ENCODE data around the gene FUOM.
A peak's percentile ranks its signal among the peaks of the same experiment; 100 is the strongest.

Gene FUOM, protein sequence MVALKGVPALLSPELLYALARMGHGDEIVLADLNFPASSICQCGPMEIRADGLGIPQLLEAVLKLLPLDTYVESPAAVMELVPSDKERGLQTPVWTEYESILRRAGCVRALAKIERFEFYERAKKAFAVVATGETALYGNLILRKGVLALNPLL

GRCh38 chr10:133357285-133358161 lies at the start of gene FUOM:
Gene FUOM, minus strand, starts transcription at chr10:133358019. Its CDS starts 12 bp downstream, at chr10:133358007.
- DNase-seq: peak; percentile 63

GRCh38 chr10:133405844-133406527 lies 48.2 kb upstream of the FUOM start:
- no peak for DNase-seq

GRCh38 chr10:133405272-133405671 lies 47.5 kb upstream of the FUOM start:
- no peak for DNase-seq

DNA sequence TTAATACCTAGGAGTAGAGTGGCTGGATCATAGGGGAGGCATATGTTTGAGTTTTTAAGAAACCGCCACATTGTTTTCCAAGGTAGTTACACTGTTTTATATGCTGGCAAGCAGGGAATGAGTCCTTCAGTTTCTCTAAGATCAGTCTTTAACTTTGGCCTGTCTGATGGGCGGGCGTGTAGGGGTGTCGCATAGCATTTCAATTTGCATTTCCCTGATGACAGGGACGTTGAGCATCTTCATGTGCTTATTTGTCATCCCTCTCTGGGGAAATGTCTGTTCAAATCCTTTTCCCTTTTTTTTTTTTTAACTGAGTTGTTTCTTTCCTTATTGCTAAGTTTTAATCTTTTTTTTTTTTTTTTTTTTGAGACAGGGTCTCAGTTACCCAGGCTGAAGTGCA lies 46.0 kb upstream of the FUOM start:
- DNase-seq: no peak

- DNase-seq: no peak
Observed at GRCh38 chr10:133403359-133403758, 45.5 kb upstream of the FUOM start.

GRCh38 chr10:133401981-133402725 lies 44.3 kb upstream of the FUOM start:
- DNase-seq: no peak

- no peak for DNase-seq
Observed at GRCh38 chr10:133401500-133401899, 43.7 kb upstream of the FUOM start.

DNA sequence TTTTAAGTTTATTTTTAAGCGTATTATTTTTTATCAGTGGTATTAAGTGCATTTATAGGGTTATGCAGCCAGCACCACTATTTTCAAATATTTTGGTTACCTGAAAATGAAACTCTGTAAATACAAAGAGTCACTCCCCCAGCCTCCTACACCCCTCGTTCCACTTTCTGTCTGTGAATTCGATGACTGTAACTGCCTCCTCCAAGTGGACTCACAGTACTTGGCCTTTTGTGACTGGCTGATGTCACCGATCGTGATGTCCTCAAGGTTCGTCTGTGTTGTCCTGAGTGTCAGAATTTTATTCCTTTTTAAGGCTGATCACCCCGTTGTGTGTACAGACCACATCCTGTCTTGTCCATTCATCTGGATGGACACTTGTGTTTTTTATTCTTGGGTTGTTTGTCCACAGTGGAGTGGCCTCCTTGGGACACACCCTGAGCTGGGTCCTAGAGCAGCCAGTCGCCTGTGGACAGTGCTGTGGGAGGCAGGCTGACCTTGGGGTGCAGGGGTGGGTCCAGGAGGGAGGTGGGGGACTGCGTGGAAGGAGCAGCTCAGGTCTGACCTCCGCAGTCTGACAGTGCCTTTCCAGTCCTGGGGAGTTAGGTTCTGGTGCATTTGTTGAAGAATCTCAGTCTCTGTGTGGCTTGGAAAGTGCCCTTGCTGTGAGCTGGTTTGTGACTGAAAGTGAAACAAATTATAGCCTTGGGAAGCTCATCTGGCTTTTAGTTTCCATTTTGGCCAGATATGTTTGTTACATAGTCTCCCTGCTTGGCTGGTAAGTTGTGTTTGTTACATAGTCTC lies 43.0 kb upstream of the FUOM start:
- no peak for DNase-seq

- no peak for DNase-seq
Observed at GRCh38 chr10:133399123-133399601, 41.3 kb upstream of the FUOM start.

- no peak for DNase-seq
Observed at GRCh38 chr10:133397938-133398337, 40.1 kb upstream of the FUOM start.

- DNase-seq: no peak
Observed at GRCh38 chr10:133396035-133396624, 38.3 kb upstream of the FUOM start.

DNA sequence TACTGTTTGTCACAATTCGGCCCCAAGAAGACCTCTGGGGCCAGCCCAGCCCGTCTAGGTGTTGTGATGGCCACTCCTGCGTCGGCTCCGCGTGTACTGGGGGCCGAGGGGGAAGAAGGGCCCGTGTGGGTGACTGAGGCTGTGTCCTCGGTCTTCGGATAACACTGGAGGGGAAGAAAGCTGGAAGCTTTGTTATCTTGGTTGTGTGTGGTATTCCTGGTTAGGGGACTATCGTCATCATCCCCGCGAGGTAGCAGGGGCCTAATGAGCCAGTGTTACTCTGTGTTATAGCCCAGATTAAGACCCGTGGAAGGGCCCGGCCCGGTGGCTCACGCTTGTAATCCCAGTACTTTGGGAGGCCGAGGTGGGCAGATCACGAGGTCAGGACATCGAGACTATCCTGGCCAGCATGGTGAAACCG lies 37.0 kb upstream of the FUOM start:
- no peak for DNase-seq

DNA sequence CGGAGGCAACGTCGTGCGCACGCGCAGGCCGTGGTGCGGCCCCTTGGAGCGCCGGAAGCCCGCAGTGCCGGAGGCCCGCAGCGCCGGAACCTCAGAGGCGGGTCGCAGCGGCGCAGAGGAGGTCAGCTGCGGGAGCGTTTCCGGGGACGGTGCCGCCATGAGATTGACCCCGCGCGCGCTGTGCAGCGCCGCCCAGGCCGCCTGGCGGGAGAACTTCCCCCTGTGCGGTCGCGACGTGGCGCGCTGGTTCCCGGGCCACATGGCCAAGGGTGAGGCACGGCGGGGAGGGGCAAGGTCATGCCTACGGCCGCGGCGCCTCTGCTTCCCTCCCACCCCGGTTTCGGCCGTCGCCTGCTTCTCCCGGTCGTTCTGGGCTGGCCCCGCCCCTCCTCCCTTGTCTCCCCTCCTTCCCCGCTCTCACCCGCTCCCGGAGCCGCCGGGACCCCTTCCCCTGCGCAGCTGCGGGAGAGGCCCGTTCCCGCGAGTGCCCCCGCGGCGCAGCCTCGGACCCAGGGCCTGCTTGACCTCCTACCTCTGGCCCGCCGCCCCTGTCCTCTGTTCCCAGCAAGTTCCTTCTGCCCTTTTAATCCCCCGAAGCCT lies 36.3 kb upstream of the FUOM start, which contains the start of gene MTG1:
Gene MTG1, plus strand, starts transcription at position 94 of the 600 bp plus-strand sequence. Its CDS starts 64 bp downstream, at position 158.
- peak; percentile 92 for DNase-seq

GRCh38 chr10:133393401-133394063 lies 35.7 kb upstream of the FUOM start:
- DNase-seq: no peak

DNA sequence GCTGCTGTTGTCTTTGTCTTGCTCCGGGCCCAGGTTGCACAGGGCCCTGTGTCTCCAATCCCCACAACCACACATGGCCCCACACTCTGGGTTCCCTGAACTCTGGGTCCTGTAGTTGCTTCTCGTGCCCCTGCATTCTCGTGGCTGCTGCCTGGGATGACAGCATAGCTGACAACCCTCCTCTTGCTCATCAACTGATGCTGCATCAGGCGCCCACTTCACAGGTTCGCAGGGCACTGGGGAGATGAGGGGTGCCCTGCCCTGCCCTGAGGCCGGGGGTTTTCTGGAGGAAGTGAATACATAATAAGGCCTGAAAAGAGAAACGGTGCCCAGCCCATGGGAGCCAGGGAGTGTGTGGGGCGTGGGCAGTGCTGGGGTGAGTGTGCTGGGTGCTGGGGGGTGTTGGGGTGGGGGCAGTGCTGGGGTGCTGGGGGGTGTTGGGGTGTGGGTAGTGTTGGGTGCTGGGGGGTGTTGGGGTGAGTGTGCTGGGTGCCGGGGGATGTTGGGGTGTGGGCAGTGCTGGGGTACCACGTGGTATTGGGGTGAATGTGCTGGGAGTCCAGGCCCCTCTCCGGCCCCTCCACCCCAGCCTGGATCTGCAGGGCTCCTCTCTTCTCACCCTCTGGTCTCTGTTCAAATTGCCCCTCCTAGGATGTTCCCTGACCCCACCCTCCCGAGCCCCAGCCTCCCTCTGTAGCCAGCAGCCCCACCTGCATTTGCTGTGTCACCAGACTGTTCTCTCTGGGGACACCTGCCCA lies 34.1 kb upstream of the FUOM start:
- no peak for DNase-seq

- no peak for DNase-seq
Observed at GRCh38 chr10:133391249-133391635, 33.4 kb upstream of the FUOM start.

GRCh38 chr10:133390597-133391248 lies 32.9 kb upstream of the FUOM start:
- no peak for DNase-seq

DNA sequence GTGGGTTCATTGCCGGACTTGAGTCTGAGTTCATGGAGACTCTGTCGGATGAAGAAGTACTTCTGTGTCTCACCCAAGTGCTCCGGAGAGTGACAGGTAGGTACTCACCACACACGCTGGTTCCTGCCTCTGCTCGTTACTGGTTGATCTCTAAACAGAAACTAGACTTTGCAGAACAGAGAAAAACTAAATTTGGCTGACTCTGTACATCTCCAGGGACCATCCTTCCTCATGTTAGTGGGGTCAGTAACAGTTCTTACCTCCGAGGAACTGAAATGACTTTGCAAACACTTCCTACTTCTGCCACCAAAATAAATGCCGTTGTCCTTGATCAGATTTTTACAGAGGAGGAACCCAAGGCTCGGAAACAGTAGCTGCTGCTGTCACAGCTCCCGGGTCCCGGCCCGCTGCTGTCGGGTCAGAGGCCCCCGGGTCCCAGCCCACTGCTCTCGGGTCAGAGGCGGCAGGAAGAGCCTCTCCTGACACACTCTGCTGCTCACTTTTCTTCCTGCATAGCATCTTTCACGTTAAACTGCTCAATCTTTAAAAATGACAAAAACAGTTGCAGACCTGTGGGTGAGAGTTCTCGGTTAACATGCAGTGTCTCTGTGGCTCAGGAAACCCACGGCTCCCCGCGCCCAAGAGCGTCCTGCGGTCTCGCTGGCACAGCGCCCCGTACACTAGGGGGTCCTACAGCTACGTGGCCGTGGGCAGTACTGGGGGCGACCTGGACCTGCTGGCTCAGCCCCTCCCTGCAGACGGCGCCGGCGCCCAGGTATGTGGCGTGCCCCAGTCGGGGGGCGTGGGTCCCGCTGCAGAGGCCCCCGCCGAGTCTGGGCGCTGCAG lies 31.4 kb upstream of the FUOM start:
- peak; percentile 34 for DNase-seq

All from activated CD4-positive, alpha-beta T cell treated with anti-CD3 and anti-CD28 coated beads, Interleukin-2, amount 50 U/mL, for 1 hour (primary cell).